HUES64 (cell line): ENCODE data around the gene TCF7L1.
"Not testable (repeated sequence)": the region's sequence is repeated elsewhere in the genome, so short reads cannot be mapped to it uniquely, and the experiment has no call there.

Source experiments
- H3K27ac ChIP-seq: 2 replicates; pipeline ENCODE4 v1.7.0; 2013; ENCODE audit warnings: low read depth, low read length, inconsistent platforms
- H3K27me3 ChIP-seq: 2 replicates; pipeline ENCODE4 v1.6.1; 2013; ENCODE audit warnings: mild to moderate bottlenecking, low read length; ENCODE audit not compliant: insufficient read depth
- H3K36me3 ChIP-seq: 2 replicates; pipeline ENCODE4 v1.6.1; 2013; ENCODE audit warnings: mild to moderate bottlenecking, low read length; ENCODE audit not compliant: insufficient read depth
- H3K4me1 ChIP-seq: 2 replicates; pipeline ENCODE4 v1.6.1; 2013; ENCODE audit warnings: mild to moderate bottlenecking, low read length, moderate library complexity; ENCODE audit not compliant: insufficient read depth
- H3K4me3 ChIP-seq: 2 replicates; pipeline ENCODE4 v1.5.1; 2013; ENCODE audit warnings: mild to moderate bottlenecking, low read length, moderate library complexity
- H3K9ac ChIP-seq: 2 replicates; pipeline ENCODE4 v1.6.1; 2013; ENCODE audit warnings: mild to moderate bottlenecking, low read depth, low read length
- H3K9me3 ChIP-seq: 2 replicates; pipeline ENCODE4 v1.6.1; 2013; ENCODE audit warnings: low read depth, low read length; ENCODE audit not compliant: insufficient read depth
- WGBS: fragments of 150-250, 120-280 bp; methylation state at CpG from one replicate; pipeline ENCODE4 v1.1.7; 2013; ENCODE audit warnings: missing lambda C conversion rate; 5-methylcytosine and 5-hydroxymethylcytosine counted together

Gene TCF7L1

GRCh38 chr2:85327822-85328617 is 194.8 kb downstream of the TCF7L1 start, which contains the start of gene TGOLN2:
Gene TGOLN2, minus strand, starts transcription at chr2:85327989. Its CDS starts 27 bp downstream, at chr2:85327962.
- WGBS = under 1% methylated on average over 57 of the region's 57 CpGs
- H3K9me3 ChIP-seq = no peaks in the 10 kb centered on the region
- H3K4me1 ChIP-seq = peaks cover 22% of the 10 kb centered on the region
- peak within 1 kb of the TSS; percentile 99 for H3K9ac ChIP-seq
- peaks cover 36% of the 10 kb centered on the region for H3K36me3 ChIP-seq
- peak within 1 kb of the TSS; percentile 96 for H3K27ac ChIP-seq
- H3K4me3 ChIP-seq = peak within 1 kb of the TSS; percentile 93
- no peaks in the 10 kb centered on the region for H3K27me3 ChIP-seq

- no peak overlapping the region for H3K9ac ChIP-seq
- peaks cover 25% of the 10 kb centered on the region for H3K36me3 ChIP-seq
- H3K4me1 ChIP-seq = peaks cover 22% of the 10 kb centered on the region
- no peaks in the 10 kb centered on the region for H3K27me3 ChIP-seq
- H3K9me3 ChIP-seq = no peaks in the 10 kb centered on the region
- peak overlapping the region; percentile 93; the same call in 1 of the 2 replicates for H3K4me3 ChIP-seq
- no peak overlapping the region for H3K27ac ChIP-seq
Measured at GRCh38 chr2:85329181-85329651, 196.0 kb downstream of the TCF7L1 start.

- Histone ChIP-seq H3K4me1 (peaks cover 22% of the 10 kb centered on the region), H3K36me3 (peaks cover 20% of the 10 kb centered on the region)
- H3K9ac ChIP-seq, H3K4me3 ChIP-seq, H3K27me3 ChIP-seq, H3K27ac ChIP-seq, H3K9me3 ChIP-seq: not testable (repeated sequence)
- 95% methylated on average over 3 of the region's 3 CpGs for WGBS
Measured at GRCh38 chr2:85329701-85330100, 196.5 kb downstream of the TCF7L1 start.

GRCh38 chr2:85330839-85331636 is 197.8 kb downstream of the TCF7L1 start:
- WGBS = 72% methylated on average over 10 of the region's 13 CpGs

GRCh38 chr2:85333877-85334276 is 200.7 kb downstream of the TCF7L1 start:
- not testable (repeated sequence) for H3K4me1 ChIP-seq, H3K27ac ChIP-seq, H3K36me3 ChIP-seq, H3K4me3 ChIP-seq, H3K9ac ChIP-seq, H3K9me3 ChIP-seq, H3K27me3 ChIP-seq
- WGBS = 97% methylated on average over 3 of the region's 4 CpGs

More at GRCh38 chr2:85330839-85331636, 197.8 kb downstream of the TCF7L1 start:
- Histone ChIP-seq H3K9me3 (no peaks in the 10 kb centered on the region), H3K9ac (no peak overlapping the region), H3K27me3 (no peaks in the 10 kb centered on the region), H3K36me3 (peaks cover 7% of the 10 kb centered on the region), H3K4me3 (no peak overlapping the region), H3K27ac (no peak overlapping the region), H3K4me1 (peaks cover 15% of the 10 kb centered on the region)

GRCh38 chr2:85334928-85335327 is 201.7 kb downstream of the TCF7L1 start:
- Histone ChIP-seq H3K4me1 (0 out of 2 replicates have a peak, but pooled peaks cover 8% of the 10 kb centered on the region), H3K4me3 (no peak overlapping the region), H3K36me3 (no peaks in the 10 kb centered on the region), H3K9me3 (no peaks in the 10 kb centered on the region), H3K27ac (no peak overlapping the region), H3K9ac (no peak overlapping the region), H3K27me3 (no peaks in the 10 kb centered on the region)
- 48% methylated on average over 2 of the region's 2 CpGs for WGBS

- 82% methylated on average over 13 of the region's 13 CpGs for WGBS
- no peaks in the 10 kb centered on the region for H3K36me3 ChIP-seq
- H3K9me3 ChIP-seq = no peaks in the 10 kb centered on the region
- no peak overlapping the region for H3K9ac ChIP-seq
- H3K4me3 ChIP-seq = no peak overlapping the region
- no peaks in the 10 kb centered on the region for H3K27me3 ChIP-seq
- peaks cover 6% of the 10 kb centered on the region; the same call in 1 of the 2 replicates for H3K4me1 ChIP-seq
- no peak overlapping the region for H3K27ac ChIP-seq
Measured at GRCh38 chr2:85340034-85340892, 207.1 kb downstream of the TCF7L1 start.

- H3K9ac ChIP-seq = no peak overlapping the region
- peaks cover 6% of the 10 kb centered on the region; the same call in 1 of the 2 replicates for H3K4me1 ChIP-seq
- H3K9me3 ChIP-seq = no peaks in the 10 kb centered on the region
- H3K36me3 ChIP-seq = peaks cover 3% of the 10 kb centered on the region; the same call in 1 of the 2 replicates
- H3K4me3 ChIP-seq = no peak overlapping the region
- no peaks in the 10 kb centered on the region for H3K27me3 ChIP-seq
- H3K27ac ChIP-seq = no peak overlapping the region
- WGBS = 94% methylated on average over 29 of the region's 30 CpGs
Measured at GRCh38 chr2:85341269-85342029, 208.3 kb downstream of the TCF7L1 start.

GRCh38 chr2:85342156-85342555 is 209.0 kb downstream of the TCF7L1 start:
- Histone ChIP-seq H3K9me3 (no peaks in the 10 kb centered on the region), H3K27me3 (no peaks in the 10 kb centered on the region), H3K27ac (no peak overlapping the region), H3K4me1 (peaks cover 6% of the 10 kb centered on the region; the same call in 1 of the 2 replicates), H3K4me3 (no peak overlapping the region), H3K9ac (no peak overlapping the region), H3K36me3 (peaks cover 3% of the 10 kb centered on the region; the same call in 1 of the 2 replicates)
- 79% methylated on average over 3 of the region's 3 CpGs for WGBS

- not testable (repeated sequence) for H3K27me3 ChIP-seq, H3K27ac ChIP-seq, H3K36me3 ChIP-seq, H3K4me3 ChIP-seq, H3K4me1 ChIP-seq, H3K9ac ChIP-seq, H3K9me3 ChIP-seq
- 88% methylated on average over 10 of the region's 10 CpGs for WGBS
Measured at GRCh38 chr2:85343207-85343895, 210.2 kb downstream of the TCF7L1 start.
